ENCODE results near the gene GRB14.

Gene GRB14

DNA sequence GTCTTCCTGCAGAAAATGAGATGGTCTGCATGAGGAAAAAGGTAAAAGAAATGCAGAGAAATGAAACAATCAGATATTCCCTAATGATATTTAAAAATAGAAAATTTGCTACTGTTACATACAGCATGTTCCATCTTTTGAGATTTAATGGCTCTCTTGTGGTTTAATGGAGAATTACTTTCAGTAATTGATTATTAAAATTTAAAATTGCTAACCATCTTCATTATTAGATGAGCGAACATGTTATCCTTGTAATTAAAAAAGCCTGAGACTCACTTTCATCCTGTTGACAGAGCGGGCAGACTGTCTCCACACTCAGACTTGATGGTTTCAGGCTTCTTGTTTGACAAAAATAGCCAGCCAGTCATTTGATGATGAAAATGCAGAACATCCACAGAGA, 171.0 kb downstream of the GRB14 start:
- Mint-ChIP-seq H3K27ac (no peak overlapping the region), H3K4me1 (no peaks in the 10 kb centered on the region), H3K36me3 (no peaks in the 10 kb centered on the region), H3K4me3 (no peak overlapping the region), H3K9me3 (peaks cover 5% of the 10 kb centered on the region)
- no peak for ATAC-seq
- DNase-seq (ENCODE audit: low spot score in 2 of 2): no peak

DNA sequence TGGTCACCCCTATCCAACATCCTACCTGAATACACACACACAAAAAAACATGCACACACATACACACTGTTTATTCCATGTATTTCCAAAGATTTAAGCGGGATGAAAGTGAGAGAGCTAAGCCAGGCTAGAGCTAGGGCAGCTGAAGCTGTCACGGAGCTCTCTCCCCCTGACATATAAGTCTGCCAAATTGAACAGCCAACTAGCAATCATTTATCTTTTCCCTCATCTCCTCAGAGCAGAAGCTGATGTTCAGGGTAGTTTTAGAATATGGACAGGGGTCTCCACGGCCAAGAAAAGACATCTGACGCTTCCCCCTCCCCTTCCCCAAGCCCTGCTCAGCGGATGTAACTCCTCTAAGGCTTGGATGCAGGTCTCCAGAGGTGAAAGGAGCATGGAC, 171.6 kb downstream of the GRB14 start:
- no peak overlapping the region for H3K4me3 Mint-ChIP-seq
- peaks cover 5% of the 10 kb centered on the region for H3K9me3 Mint-ChIP-seq
- no peaks in the 10 kb centered on the region for H3K4me1 Mint-ChIP-seq
- DNase-seq (ENCODE audit: low spot score in 2 of 2) (no peak), ATAC-seq (no peak)
- H3K36me3 Mint-ChIP-seq: no peaks in the 10 kb centered on the region
- H3K27ac Mint-ChIP-seq: no peak overlapping the region

DNA sequence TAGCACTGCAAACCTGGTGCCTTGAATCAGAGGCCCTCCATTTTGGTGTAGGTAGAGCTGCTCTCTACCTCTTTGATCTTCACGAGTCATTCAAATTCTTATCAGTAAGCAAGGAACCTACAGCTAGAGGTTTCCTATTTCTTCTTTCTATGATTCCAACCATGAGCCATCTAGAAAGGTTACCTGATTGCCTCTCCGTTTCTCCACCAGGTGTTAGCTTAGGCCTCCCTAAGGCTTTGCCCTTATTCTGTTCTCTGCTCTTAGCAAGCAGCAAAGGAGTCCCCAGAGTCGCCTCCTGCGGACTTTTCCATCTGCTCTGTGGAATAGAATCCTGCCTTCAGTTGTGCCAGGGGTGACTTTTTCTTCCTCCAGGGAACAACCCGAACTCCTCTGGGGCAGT, 173.6 kb downstream of the GRB14 start:
- H3K36me3 Mint-ChIP-seq: no peaks in the 10 kb centered on the region
- no peaks in the 10 kb centered on the region for H3K4me1 Mint-ChIP-seq
- ATAC-seq (no peak), DNase-seq (ENCODE audit: low spot score in 2 of 2) (no peak)
- no peak overlapping the region for H3K27ac Mint-ChIP-seq
- H3K9me3 Mint-ChIP-seq: peaks cover 5% of the 10 kb centered on the region
- no peak overlapping the region for H3K4me3 Mint-ChIP-seq

Data from stimulated activated effector memory CD8-positive, alpha-beta T cell treated with anti-CD3 and anti-CD28 coated beads, Interleukin-12 subunit alpha, Interleukin-12 subunit beta, amount 100 ng/mL, for 72 hours (primary cell).